Caco-2 (cell line): Measurements from ENCODE around the gene UGT1A4. TPM values are rescaled to one million over a fixed set of nuclear protein-coding genes. Genes with fewer than 3 reads are reported as not detected.

Source experiments
- BruUV-seq: library from RNA; stranded (reverse); fragments of 400-500 nt; replicated peaks from 2 replicates; lab custom pipeline; 2021; lab: Mats Ljungman, UMichigan
- CTCF ChIA-PET: fragments of 300-600 bp; sonication (Branson Sonifier 250); formaldehyde crosslinking; loops from one replicate; lab custom pipeline; 2022; ENCODE audit warnings: antibody characterized with exemption; lab: Charles Lee
- POLR2A ChIA-PET: fragments of 300-600 bp; sonication (Branson Sonifier 250); formaldehyde crosslinking; loops from one replicate; lab custom pipeline; 2022; ENCODE audit warnings: antibody characterized with exemption; lab: Charles Lee
- DNase-seq, 2 experiments: peaks; one replicate each; pipeline versions ENCODE4 v3.0.0 to v3.0.0-alpha.2; 2020 to 2022
- H3K27me3 ChIP-seq: replicated peaks from 2 replicates; pipeline ENCODE4 v1.6.0; 2011; ENCODE audit warnings: low read length; ENCODE audit not compliant: control insufficient read depth, insufficient read depth
- H3K36me3 ChIP-seq: 2 replicates; pipeline ENCODE4 v1.5.1; 2011; ENCODE audit warnings: low read length; ENCODE audit not compliant: control insufficient read depth, insufficient read depth
- H3K4me1 ChIP-seq: fragments of 250-450 bp; sonication (Bioruptor Pico); 2 replicates; pipeline ENCODE4 v1.5.1; 2020; ENCODE audit warnings: mild to moderate bottlenecking
- H3K4me3 ChIP-seq: 2 replicates; pipeline ENCODE4 v1.5.1; 2011; ENCODE audit warnings: low read depth, mild to moderate bottlenecking, control low read depth, low read length
- H3K9me3 ChIP-seq: fragments of 250-450 bp; sonication (Bioruptor Pico); 2 replicates; pipeline ENCODE4 v1.5.1; 2020; ENCODE audit warnings: mild to moderate bottlenecking, moderate library complexity
- H3K27ac Mint-ChIP-seq: one replicate; pipeline ENCODE4 v1.8.0; 2022; ENCODE audit warnings: mixed read lengths; ENCODE audit not compliant: unreplicated experiment
- H3K27me3 Mint-ChIP-seq: one replicate; pipeline ENCODE4 v1.8.0; 2022; ENCODE audit warnings: mixed read lengths; ENCODE audit not compliant: insufficient read depth, unreplicated experiment
- H3K36me3 Mint-ChIP-seq: one replicate; pipeline ENCODE4 v1.8.0; 2022; ENCODE audit warnings: mild to moderate bottlenecking, mixed read lengths; ENCODE audit not compliant: insufficient read depth, unreplicated experiment
- H3K4me1 Mint-ChIP-seq: one replicate; pipeline ENCODE4 v1.8.0; 2022; ENCODE audit warnings: low read depth, mixed read lengths; ENCODE audit not compliant: unreplicated experiment
- H3K4me3 Mint-ChIP-seq: one replicate; pipeline ENCODE4 v1.8.0; 2022; ENCODE audit warnings: mild to moderate bottlenecking, moderate library complexity, mixed read lengths; ENCODE audit not compliant: unreplicated experiment
- H3K9me3 Mint-ChIP-seq: one replicate; pipeline ENCODE4 v1.8.0; 2022; ENCODE audit warnings: mixed read lengths; ENCODE audit not compliant: unreplicated experiment
- intact Hi-C: fragments of 100-400 bp; cut with micrococcal nuclease; formaldehyde crosslinking; loops from one replicate; pipeline ENCODE4 v1.10.0; 2022; ENCODE audit not compliant: unreplicated experiment
- total RNA-seq: library from RNA; stranded (reverse); gene quantifications from 2 replicates; pipeline ENCODE4 v1.2.3, GENCODE V29; 2022
- TF ChIP-seq, protein P1 (sequence below), 2 experiments: fragments of 200-600 bp in 1 of 2; IDR thresholded peaks; 1 replicate in 1 of 2; 2 replicates in 1 of 2; pipeline versions ENCODE4 v1.5.1 to v1.8.0; 2011 to 2022; ENCODE audit warnings: antibody characterized with exemption in 1 of 2, control low read depth in 1 of 2, inconsistent platforms in 1 of 2, low read depth in 1 of 2, low read length in 1 of 2, mild to moderate bottlenecking in 1 of 2, moderate library complexity in 1 of 2; ENCODE audit not compliant: insufficient read depth in 1 of 2, severe bottlenecking in 1 of 2, unreplicated experiment in 1 of 2

UGT1A4 gene
- total RNA-seq, 1 experiment from 2014 or later: 0.79 TPM

DNA sequence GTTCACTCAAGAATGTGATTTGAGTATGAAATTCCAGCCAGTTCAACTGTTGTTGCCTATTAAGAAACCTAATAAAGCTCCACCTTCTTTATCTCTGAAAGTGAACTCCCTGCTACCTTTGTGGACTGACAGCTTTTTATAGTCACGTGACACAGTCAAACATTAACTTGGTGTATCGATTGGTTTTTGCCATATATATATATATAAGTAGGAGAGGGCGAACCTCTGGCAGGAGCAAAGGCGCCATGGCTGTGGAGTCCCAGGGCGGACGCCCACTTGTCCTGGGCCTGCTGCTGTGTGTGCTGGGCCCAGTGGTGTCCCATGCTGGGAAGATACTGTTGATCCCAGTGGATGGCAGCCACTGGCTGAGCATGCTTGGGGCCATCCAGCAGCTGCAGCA lies 41.5 kb downstream of the UGT1A4 start, which contains the start of gene UGT1A1:
TSS of gene UGT1A1 (plus strand) at position 228 of the 400 bp plus-strand sequence. CDS start at position 246, 18 bp downstream.
- Mint-ChIP-seq H3K27ac (no peak within 1 kb of the TSS), H3K36me3 (peaks cover 10% of the 10 kb centered on the region), H3K27me3 (no peaks in the 10 kb centered on the region), H3K9me3 (no peaks in the 10 kb centered on the region), H3K4me1 (peaks cover 16% of the 10 kb centered on the region), H3K4me3 (no peak within 1 kb of the TSS)
- ChIA-PET POLR2A (no interaction called here), CTCF (no interaction called here)
- Histone ChIP-seq H3K36me3 (no peaks in the 10 kb centered on the region), H3K4me3 (no peak within 1 kb of the TSS), H3K4me1 (no peaks in the 10 kb centered on the region), H3K9me3 (no peaks in the 10 kb centered on the region), H3K27me3 (no peaks in the 10 kb centered on the region)
- TF ChIP-seq, protein P1, sequence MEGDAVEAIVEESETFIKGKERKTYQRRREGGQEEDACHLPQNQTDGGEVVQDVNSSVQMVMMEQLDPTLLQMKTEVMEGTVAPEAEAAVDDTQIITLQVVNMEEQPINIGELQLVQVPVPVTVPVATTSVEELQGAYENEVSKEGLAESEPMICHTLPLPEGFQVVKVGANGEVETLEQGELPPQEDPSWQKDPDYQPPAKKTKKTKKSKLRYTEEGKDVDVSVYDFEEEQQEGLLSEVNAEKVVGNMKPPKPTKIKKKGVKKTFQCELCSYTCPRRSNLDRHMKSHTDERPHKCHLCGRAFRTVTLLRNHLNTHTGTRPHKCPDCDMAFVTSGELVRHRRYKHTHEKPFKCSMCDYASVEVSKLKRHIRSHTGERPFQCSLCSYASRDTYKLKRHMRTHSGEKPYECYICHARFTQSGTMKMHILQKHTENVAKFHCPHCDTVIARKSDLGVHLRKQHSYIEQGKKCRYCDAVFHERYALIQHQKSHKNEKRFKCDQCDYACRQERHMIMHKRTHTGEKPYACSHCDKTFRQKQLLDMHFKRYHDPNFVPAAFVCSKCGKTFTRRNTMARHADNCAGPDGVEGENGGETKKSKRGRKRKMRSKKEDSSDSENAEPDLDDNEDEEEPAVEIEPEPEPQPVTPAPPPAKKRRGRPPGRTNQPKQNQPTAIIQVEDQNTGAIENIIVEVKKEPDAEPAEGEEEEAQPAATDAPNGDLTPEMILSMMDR (IDR thresholded peaks at IDR 0.05; ENCODE audit: insufficient read depth in 1 of 2, low read depth in 1 of 2, low read length in 1 of 2, severe bottlenecking in 1 of 2, unreplicated experiment in 1 of 2): no peak
- no peak for DNase-seq
- no TSS peak for BruUV-seq
- intact Hi-C loops: no loop called here

DNA sequence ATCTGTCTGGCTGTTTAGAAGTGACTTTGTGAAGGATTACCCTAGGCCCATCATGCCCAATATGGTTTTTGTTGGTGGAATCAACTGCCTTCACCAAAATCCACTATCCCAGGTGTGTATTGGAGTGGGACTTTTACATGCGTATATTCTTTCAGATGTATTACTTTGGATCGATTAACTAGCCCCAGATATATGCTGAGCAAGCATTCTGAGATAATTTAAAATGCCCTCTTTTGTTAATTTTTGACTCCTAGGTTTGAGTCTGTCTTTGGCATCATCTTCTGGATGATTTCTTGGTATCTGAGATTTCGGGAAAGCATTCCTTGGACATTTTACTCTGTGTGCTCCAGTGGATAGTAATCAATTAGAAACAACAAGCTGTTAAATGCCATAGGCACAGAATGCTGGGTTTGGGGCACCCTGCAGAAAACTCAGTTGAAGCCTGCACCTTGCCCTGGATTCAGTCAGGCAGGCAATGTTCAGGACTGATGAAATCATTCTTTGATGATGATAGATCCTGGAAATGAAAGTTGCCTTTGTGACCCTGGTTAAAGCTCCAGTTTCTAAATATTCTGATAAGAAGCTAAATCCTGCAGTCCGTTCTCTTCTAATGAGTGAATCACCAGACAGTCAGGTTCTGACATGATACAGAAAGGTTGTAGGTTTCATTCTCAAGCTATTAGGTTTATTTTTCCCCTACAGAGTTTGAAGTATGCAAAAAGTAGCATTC lies 42.7 kb downstream of the UGT1A4 start:
- ChIA-PET CTCF (no interaction called here), POLR2A (no interaction called here)
- Mint-ChIP-seq H3K4me3 (no peak overlapping the region), H3K27ac (no peak overlapping the region), H3K36me3 (peaks cover 10% of the 10 kb centered on the region), H3K9me3 (no peaks in the 10 kb centered on the region), H3K4me1 (peaks cover 16% of the 10 kb centered on the region), H3K27me3 (no peaks in the 10 kb centered on the region)
- no TSS peak for BruUV-seq
- TF ChIP-seq, protein P1 (IDR thresholded peaks at IDR 0.05; ENCODE audit: insufficient read depth in 1 of 2, low read depth in 1 of 2, low read length in 1 of 2, severe bottlenecking in 1 of 2, unreplicated experiment in 1 of 2): no peak
- H3K4me3 ChIP-seq: no peak overlapping the region
- H3K36me3 ChIP-seq: no peaks in the 10 kb centered on the region
- H3K9me3 ChIP-seq: no peaks in the 10 kb centered on the region
- no peaks in the 10 kb centered on the region for H3K27me3 ChIP-seq
- no peaks in the 10 kb centered on the region for H3K4me1 ChIP-seq
- DNase-seq: no peak
- intact Hi-C loops: no loop called here

DNA sequence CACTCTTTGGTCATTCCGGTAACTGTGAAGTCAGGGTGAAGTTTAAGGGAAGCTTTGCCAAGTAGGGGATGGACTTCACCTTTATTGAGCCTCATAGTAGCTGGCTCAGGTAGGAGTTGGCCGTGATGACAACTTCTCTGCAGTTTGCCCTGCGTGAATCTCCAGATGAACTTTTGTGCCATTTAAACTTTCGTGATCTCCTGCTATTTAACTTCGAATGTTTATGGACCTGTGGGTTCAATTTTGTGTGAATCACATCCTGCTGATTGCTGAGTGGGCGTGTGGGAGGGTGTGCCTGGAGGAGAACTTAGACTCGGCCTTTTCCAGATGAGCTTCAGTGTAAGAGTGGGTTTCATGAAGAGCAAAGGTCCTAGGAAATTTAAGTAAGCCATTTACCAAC lies 45.7 kb downstream of the UGT1A4 start:
- Mint-ChIP-seq H3K27me3 (no peaks in the 10 kb centered on the region), H3K4me1 (peaks cover 9% of the 10 kb centered on the region), H3K9me3 (no peaks in the 10 kb centered on the region), H3K4me3 (no peak overlapping the region), H3K27ac (no peak overlapping the region), H3K36me3 (peaks cover 12% of the 10 kb centered on the region)
- H3K27me3 ChIP-seq: no peaks in the 10 kb centered on the region
- TF ChIP-seq, protein P1 (IDR thresholded peaks at IDR 0.05; ENCODE audit: insufficient read depth in 1 of 2, low read depth in 1 of 2, low read length in 1 of 2, severe bottlenecking in 1 of 2, unreplicated experiment in 1 of 2): no peak
- H3K4me3 ChIP-seq: no peak overlapping the region
- H3K36me3 ChIP-seq: no peaks in the 10 kb centered on the region
- BruUV-seq: no TSS peak
- H3K9me3 ChIP-seq: no peaks in the 10 kb centered on the region
- intact Hi-C loops: no loop called here
- ChIA-PET POLR2A (no interaction called here), CTCF (no interaction called here)
- H3K4me1 ChIP-seq: no peaks in the 10 kb centered on the region
- DNase-seq: no peak
